Eye (tissue), 1 donor: ENCODE results near the gene CIDEC.

Experiments used
- DNase-seq: peaks from one replicate; pipeline ENCODE4 v3.0.0-alpha.2; 2015

CIDEC gene

GRCh38 chr3:9879830-9880549 is at the start of gene CIDEC:
Gene CIDEC, minus strand, starts transcription at chr3:9880253. Its CDS starts 1,767 bp downstream, at chr3:9878486.
- no peak for DNase-seq

DNA sequence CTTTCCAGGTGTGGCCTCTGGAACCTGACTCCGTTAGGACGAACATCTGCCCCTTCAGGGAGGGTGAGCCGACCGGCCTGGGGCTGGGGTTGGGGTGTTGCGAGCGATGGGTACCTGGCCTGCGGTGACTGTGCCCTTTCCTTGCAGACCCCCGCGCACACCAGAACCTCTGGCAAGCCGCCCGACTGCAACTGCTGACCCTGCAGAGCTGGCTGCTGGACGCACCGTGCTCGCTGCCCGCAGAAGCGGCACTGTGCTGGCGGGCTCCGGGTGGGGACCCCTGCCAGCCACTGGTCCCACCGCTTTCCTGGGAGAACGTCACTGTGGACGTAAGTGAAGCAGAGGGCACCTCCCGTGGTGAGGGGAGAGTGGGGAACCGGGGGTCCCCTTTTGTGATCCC is 48.1 kb upstream of the CIDEC start:
- DNase-seq: no peak

DNA sequence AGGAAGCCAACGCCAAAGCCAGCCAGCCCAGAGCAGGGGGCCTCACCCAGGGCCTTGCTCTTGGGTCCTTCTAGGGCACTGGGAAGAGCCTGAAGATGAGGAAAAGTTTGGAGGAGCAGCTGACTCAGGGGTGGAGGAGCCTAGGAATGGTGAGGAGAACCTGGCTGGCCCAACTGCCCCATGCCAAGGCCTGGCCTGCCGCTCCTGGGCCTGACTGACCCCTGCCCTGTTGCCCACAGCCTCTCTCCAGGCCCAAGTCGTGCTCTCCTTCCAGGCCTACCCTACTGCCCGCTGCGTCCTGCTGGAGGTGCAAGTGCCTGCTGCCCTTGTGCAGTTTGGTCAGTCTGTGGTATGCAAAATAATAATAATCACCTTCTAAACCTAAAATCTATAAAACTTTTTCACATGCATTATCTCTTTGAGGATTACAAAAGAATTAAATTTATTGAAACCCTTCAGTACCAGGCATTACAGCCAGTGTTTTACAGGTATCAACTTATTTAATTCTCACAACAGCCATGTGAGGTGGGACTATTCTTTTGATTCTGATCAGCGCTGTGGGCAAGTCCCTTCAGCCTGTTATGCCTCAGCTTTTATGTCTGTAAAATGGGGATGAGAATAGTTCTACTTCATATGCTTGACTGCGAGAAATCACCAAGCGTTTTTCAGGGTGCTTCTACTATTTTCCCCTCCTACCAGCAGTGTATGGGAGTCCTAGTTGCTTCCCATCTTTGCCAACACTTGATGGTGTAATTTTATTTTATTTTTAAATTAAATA is 38.4 kb upstream of the CIDEC start:
- no peak for DNase-seq

DNA sequence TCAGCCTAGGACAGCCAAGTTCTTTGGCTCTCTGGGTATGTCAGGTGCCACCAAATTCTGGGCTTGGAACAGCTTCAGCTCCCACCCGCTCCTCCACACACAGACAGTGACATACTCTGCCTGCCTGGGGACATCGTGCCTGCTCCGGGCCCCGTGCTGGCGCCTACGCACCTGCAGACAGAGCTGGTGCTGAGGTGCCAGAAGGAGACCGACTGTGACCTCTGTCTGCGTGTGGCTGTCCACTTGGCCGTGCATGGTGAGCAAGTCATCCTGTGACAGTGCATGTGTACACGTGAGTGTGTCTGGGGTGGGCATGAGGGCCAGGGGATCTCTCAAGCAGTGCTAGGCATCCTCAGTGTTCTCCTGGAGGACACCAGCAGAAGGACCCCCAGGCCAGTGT is 37.8 kb upstream of the CIDEC start:
- DNase-seq: no peak

GRCh38 chr3:9916734-9917680 is 37.0 kb upstream of the CIDEC start, which contains the start of gene IL17RC:
Gene IL17RC, plus strand, starts transcription at chr3:9917098. Its CDS starts 218 bp downstream, at chr3:9917316.
- peak; percentile 86 for DNase-seq

- peak; percentile 67 for DNase-seq
Measured at GRCh38 chr3:9916346-9916733, 36.3 kb upstream of the CIDEC start.

GRCh38 chr3:9915254-9916141 is 35.4 kb upstream of the CIDEC start:
- peak; percentile 86 for DNase-seq

GRCh38 chr3:9914559-9915253 is 34.7 kb upstream of the CIDEC start:
- DNase-seq: no peak

GRCh38 chr3:9914011-9914410 is 34.0 kb upstream of the CIDEC start:
- DNase-seq: no peak

DNA sequence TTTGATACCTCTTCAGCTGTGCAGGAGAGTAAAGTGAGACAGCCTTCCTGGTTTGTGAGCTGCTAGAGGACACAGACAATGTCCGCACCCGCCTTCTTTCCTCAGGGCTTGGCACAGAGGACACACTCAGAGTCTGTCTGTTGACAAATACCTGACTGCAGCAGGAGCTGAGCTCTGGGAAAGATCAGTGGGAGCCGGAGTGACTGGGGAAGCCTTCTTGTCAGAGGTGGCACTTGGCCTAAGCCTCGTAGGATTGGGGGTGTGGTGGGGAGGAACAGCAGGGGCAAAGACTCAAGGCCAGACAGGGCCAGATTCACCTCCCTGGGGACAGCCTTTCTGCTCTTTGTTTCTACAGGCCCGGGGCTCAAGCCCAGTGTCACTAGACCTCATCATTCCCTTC is 33.5 kb upstream of the CIDEC start:
- no peak for DNase-seq

DNA sequence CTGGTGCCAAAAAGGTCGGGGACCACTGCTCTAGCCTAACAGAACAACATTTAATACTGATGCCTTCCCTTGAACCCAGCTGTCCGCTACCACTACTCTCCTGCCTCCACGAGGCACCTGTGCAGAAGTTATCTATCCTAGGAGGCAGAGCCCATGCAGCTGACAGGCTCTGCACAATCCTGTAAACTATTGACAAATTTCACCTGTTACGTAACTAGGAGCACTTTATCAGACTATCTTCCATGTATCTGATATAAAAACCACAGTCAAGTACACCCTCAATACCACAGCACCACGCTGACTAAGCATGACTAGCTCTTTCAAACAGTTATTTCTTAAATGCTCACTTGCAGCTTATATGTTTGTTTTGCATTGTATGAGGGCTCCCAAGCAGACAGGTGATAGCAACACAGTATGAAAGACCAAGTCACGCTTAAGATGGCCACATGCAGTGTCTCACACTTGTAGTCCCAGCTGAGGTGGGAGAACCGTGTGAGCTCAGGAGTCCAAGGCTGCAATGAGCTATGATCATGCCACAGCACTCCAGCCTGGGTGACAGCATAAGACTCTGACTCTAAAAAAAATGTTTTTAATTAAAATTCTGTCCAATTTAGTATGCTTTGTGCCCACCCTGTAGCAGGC is 32.4 kb upstream of the CIDEC start:
- DNase-seq: no peak

- peak; percentile 11 for DNase-seq
Measured at GRCh38 chr3:9911863-9912262, 31.8 kb upstream of the CIDEC start.

- no peak for DNase-seq
Measured at GRCh38 chr3:9909221-9910013, 29.4 kb upstream of the CIDEC start.

DNA sequence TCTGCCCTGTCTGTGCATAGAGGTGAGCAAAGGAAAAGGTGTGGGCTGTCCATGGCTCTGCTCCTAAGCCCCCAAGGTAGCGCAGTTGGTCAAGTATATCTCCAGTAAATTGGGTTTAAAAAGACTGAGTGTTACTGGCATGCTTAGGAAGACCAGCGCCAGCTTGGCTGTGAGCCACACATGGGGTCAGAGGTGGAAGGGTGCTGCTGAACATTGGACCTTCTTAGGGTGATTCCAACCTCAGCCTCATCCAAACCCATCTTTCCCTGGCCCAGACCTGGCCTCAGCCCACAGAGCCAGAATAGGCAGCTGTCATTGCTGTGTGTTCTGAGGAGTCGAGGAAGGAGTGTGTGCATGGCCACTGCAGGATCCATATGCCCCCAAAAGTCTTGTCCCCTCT is 28.2 kb upstream of the CIDEC start:
- no peak for DNase-seq

- no peak for DNase-seq
Measured at GRCh38 chr3:9906480-9906879, 26.4 kb upstream of the CIDEC start.

DNA sequence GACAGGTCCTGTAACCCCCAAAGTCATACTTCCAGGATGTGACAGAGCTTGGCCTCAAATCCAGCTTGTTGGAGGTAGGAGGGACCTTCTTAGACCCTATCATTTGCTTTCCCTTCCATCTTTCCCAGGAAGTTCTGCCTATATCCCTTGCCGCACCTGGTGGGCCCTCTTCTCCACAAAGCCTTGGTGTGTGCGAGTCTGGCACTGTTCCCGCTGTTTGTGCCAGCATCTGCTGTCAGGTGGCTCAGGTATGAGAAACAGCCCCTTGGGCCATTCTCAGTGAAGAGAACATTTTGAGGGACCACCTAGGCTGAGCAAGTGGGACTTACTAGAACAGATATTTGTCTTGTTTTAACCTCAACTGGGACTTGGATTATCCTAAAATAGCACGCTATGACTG is 23.9 kb upstream of the CIDEC start:
- no peak for DNase-seq

- no peak for DNase-seq
Measured at GRCh38 chr3:9903238-9903624, 23.2 kb upstream of the CIDEC start.

DNA sequence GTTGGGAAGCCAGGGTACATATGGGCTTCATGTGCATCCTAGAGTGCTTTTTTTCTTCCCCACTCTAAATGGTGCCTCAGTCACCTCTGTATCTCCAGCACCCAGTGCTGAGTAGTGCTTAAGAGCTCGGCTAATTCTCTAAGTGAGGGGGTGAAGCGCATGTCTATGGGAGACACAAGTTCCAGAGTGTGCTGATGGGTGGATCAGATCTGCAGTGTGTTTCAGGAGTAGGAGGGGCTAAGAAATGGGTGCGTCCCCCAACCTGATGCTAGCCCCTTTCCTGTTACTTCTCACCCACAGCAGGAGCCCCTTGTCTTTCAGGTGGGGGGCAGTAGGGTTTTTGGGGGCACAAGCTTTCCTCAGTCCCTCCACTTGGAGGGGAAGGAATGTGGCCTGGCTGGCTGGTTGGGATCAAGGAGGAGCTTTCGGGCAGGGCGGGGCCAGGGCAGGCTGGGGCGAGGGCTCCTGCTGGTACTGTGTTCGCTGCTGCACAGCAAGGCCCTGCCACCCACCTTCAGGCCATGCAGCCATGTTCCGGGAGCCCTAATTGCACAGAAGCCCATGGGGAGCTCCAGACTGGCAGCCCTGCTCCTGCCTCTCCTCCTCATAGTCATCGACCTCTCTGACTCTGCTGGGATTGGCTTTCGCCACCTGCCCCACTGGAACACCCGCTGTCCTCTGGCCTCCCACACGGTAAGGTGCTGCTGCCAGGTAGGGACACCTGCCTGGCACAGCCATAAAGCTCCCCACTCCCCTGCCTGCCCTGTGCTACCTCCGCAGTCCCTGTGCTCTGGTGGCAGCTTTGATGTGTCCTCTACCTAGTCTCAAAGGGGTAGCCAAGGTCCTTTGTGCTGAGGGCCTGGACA is 22.6 kb upstream of the CIDEC start, which contains the start of gene IL17RE:
Gene IL17RE, plus strand, starts transcription at position 477 of the 866 bp plus-strand sequence. Its CDS starts 85 bp downstream, at position 562.
- peak; percentile 12 for DNase-seq

- DNase-seq: no peak
Measured at GRCh38 chr3:9901967-9902366, 21.9 kb upstream of the CIDEC start.
